ENCODE data around the gene PBXIP1.

The PBXIP1 gene

DNA sequence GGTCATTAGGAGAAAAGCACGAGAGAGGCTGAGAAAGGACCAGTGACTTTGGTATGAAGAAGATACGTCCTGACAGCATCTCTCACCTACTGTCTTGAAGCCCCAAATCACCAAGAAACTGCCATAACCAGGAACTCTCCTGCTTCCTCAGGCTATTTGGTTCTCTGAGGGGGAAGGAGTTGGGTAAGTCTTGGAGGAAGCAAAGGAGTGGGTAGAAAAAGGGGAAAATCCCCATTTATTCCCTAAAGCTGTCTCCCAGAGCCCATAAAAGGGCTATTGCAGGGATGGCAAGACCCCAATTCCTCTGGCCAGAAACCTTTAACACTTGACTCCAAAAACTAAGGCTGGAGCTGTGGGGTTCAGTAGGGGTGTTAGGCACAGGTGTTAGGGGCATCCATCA is 2.1 kb upstream of the PBXIP1 start:
- no peak for TF ChIP-seq ZFX (IDR thresholded peaks at IDR 0.05)
- TF ChIP-seq CTCF (conservative IDR thresholded peaks at IDR 0.05) = no peak
- H3K27ac ChIP-seq = no peak overlapping the region

DNA sequence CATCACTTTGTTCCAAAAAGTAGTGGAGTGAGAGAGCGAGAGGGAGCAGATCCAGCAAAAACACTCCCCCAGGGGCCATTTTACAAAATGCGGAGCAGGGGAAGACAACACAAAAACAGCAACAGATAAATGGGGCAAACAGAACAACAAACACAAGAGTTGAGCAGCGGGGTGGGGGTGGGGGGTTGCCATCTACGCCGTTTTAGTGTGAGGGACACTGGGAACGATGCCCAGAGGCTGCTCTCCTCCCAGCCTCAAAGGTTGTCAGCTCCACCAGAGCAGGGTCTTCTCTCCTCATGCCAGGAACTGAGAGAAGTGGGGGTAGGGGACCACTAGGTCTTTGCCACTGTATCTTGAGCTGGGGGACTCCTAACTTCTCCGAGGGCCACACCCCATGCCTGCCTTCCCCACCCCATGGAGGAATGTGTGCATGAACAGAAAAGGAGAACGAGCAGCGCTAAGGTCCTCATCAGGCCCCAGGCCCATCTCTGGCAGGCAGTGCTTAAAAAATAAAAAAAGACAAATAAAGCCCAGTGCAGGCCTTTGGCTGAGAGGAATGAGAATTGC is 1.3 kb upstream of the PBXIP1 start:
- no peak for TF ChIP-seq ZFX (IDR thresholded peaks at IDR 0.05)
- TF ChIP-seq CTCF (conservative IDR thresholded peaks at IDR 0.05) = no peak
- peak overlapping the region; percentile 31; the same call in 1 of the 2 replicates for H3K27ac ChIP-seq

GRCh38 chr1:154956544-154956941 is 644 bp upstream of the PBXIP1 start:
- no peak for TF ChIP-seq ZFX (IDR thresholded peaks at IDR 0.05)
- TF ChIP-seq CTCF (conservative IDR thresholded peaks at IDR 0.05) = no peak
- H3K27ac ChIP-seq = peak overlapping the region; percentile 31

DNA sequence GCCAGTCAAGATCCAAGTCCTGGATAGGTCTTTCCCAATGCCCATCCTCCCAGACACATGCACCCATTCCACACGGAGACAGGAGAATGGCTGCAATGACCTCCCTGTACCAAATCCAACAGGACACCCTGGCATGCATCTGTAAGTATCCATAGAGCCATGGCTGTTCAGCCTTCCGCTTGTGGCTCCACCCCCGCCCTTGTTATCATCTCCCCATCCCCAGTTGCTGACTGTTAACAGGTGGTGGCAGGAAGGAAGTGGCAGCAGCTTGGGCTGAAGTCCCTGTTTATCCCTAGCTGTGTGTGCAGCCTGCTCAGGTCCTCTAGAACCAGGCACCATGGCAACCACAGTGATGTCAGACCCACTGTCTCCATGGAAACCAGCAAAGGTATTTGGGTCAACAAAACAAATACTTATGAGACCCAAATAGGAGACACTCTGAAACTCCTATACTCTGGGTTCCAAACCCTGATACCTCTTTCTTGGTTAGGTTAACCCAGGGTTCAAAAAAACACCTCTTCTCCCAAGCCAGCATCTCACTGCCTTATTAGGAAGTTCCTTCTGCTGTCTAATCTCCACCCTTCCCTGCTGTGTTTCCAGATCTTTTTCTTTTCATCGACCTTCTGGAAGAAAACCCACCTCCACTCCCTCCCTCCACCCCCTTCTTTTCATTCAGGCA is 721 bp downstream of the PBXIP1 start:
- H3K27ac ChIP-seq = no peak overlapping the region; the same call in 1 of the 2 replicates

GRCh38 chr1:154954541-154954940 is 1.4 kb downstream of the PBXIP1 start:
- TF ChIP-seq CTCF (conservative IDR thresholded peaks at IDR 0.05) = no peak
- TF ChIP-seq ZFX (IDR thresholded peaks at IDR 0.05) = no peak
- H3K27ac ChIP-seq = no peak overlapping the region

More for the DNA sequence above, 721 bp downstream of the PBXIP1 start:
- TF ChIP-seq CTCF (conservative IDR thresholded peaks at IDR 0.05) (no peak), ZFX (IDR thresholded peaks at IDR 0.05) (no peak)

GRCh38 chr1:154953611-154954038 is 2.3 kb downstream of the PBXIP1 start:
- TF ChIP-seq CTCF (conservative IDR thresholded peaks at IDR 0.05) (no peak), ZFX (IDR thresholded peaks at IDR 0.05) (no peak)
- no peak overlapping the region for H3K27ac ChIP-seq

DNA sequence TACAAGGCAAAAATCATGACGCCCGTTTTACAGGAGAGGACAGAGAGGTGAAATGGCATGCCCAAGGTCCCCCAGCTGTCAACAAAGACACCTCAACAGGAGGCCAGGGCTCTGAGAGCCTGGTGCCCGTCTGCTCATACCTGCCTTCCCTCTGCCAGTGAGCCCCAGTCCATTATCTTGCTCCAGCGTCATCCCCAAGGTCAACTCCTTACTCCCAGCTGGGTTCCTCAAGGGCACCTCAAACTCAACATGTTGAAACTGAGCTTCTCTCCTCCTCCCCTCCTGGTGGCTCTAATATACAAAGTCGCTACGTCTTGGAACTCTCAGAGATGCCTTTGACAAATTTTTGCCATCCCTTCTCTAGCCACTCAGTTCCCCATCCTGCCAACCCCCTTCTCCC is 3.2 kb downstream of the PBXIP1 start:
- TF ChIP-seq CTCF (conservative IDR thresholded peaks at IDR 0.05) (no peak), ZFX (IDR thresholded peaks at IDR 0.05) (no peak)
- H3K27ac ChIP-seq = no peak overlapping the region
